ENCODE results near the gene ANGPT4.
"Not testable (repeated sequence)": the region's sequence is repeated elsewhere in the genome, so short reads cannot be mapped to it uniquely, and the experiment has no call there.

The ANGPT4 gene

DNA sequence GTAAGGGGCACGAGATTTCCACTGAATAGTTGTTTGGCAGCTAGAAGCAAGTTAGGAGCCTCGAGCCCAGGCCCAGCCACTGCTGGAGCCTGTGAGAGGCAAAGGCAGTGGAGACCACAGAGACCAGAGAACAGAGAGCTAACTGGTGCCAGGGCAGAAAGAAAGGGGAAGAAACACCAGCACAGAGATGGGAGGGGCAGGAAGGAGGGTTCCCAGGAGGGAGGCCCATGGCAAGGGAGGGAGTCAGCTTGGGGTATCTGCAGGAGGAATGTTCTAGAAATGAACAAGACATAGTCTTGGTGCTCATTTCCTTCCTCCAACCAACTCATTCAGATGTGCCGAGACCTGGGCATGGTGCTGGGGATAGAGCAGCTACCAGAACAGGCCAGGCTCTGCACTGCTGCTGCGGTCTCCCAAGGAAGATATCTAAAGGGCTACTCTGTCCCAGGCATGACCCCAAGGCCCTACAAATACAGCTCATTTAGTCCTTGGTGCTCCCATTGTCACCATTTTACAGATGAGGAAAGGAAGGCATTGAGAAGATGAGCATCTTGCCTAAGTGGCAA lies 10.7 kb downstream of the ANGPT4 start:
- DNase-seq: no peak

- DNase-seq: no peak
Measured at GRCh38 chr20:904039-904545, 12.0 kb downstream of the ANGPT4 start.

- not testable (repeated sequence) for DNase-seq
Measured at GRCh38 chr20:897436-897835, 18.7 kb downstream of the ANGPT4 start.

GRCh38 chr20:896501-897025 lies 19.6 kb downstream of the ANGPT4 start:
- no peak for DNase-seq

GRCh38 chr20:892371-892770 lies 23.8 kb downstream of the ANGPT4 start:
- DNase-seq: not testable (repeated sequence)

DNA sequence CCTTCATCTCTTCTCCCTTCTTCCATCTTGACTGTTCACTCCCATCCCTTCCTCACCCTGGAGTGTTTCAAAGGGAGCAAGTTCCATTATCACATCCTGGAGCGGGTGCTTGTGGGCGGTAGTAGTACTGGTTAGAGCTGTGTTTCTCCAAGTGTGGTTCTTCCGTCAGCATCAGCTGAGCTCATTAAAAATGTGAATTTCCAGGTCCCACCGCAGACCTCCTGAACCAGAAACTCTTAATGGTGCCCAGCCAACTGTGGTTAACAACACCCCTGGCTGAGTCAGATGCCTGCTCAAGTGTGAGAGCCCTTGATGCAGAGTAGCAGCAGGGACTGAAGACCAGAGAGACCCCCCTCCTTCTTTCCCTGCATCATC lies 24.4 kb downstream of the ANGPT4 start:
- DNase-seq: no peak

DNA sequence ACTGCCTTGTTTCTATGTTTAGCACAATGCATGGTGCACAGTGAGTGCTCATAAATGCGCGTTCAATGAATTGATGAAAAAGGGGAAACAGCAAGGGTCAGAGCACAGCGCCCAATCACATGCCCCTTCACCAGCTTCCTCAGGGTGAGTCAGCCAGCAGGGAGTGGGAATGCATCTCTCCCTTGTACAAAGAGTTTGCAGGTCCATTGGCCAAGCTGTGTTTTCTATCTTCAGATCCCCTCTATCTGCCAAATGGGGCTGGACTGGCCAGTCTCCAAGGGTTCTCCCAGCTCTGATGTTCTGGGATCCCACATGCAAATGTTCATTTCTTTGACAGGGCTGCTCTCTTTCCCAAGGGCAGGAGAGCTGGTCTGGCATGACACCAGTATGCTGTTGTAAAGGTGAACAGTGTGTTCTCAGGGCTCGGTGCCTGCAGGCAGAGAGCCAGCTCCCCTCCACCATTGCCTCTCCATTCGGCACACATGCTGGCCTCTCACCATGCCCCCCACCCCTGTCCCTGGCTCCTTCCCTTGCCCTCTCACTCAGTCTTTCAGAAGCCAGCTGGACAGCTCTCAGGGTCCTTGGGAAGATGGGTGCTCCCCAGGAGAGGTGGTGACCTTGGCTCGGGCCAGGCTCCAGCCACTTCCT lies 25.0 kb downstream of the ANGPT4 start:
- DNase-seq: no peak

DNA sequence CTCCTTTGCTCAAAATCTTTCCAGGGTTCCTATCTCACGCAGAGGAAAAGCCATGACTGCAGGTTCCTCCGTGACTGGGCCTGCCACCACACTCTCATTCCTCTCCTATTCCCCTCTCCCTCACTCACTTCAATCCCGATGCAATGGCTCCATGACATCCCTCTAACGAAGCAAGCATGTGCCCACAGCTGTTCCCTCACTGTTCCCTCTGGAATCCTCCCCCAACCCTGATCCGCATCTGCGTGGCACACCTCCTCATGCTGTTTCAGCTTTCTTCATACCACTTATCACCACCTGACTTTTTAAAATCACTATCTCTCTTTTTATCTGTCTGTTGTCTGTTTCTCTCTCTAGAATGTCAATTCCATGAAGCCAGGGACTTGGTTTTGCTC lies 25.5 kb downstream of the ANGPT4 start:
- DNase-seq: no peak

DNA sequence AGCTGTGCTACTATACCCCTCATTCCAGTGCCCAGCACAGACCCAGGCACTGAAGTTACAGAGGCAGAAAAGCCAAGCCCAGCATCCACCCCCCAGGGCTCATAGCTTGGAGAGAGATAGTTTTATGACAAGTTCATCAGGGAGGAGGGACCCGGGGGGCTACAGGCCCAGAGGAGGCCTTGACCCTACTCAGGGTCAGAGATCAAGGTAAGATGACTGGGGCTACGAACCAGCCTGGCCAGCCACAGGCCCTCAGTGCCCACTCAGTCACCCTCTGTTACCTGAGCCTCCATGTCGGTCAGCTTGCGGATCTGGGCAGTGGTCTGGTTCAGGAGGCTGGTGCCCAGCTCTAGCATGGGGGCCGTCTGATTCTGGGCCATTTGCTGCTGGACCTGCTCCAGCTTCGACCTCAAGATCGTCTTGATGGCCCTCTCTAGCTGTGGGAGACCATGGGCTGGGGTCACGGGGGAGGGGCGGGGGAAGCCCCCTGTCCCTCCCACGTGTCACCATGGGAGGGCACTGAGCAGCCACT lies 26.1 kb downstream of the ANGPT4 start:
- no peak for DNase-seq

- no peak for DNase-seq
Measured at GRCh38 chr20:889106-889505, 27.0 kb downstream of the ANGPT4 start.

- DNase-seq: no peak
Measured at GRCh38 chr20:888057-888456, 28.1 kb downstream of the ANGPT4 start.

DNA sequence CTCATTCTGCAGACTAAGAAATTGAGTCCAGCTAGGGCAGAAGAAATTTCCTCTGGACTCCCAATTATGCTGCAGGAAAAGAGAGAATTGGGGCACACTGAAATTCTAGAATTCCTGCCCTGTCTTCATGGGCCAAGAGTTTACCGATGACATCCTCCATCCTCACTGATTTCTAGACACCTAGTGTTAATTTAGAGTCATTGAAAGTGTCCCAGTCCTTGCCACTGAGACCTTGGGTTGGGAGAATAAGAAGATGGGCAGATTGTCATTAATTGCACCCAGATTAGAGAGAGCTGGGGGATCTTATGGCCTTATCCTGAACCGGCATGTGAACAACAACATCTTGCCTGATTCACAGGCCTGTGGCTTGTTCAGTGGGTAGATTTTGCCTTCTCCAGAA lies 29.0 kb downstream of the ANGPT4 start:
- DNase-seq: no peak

GRCh38 chr20:884983-885952 lies 30.9 kb downstream of the ANGPT4 start:
- DNase-seq: no peak

DNA sequence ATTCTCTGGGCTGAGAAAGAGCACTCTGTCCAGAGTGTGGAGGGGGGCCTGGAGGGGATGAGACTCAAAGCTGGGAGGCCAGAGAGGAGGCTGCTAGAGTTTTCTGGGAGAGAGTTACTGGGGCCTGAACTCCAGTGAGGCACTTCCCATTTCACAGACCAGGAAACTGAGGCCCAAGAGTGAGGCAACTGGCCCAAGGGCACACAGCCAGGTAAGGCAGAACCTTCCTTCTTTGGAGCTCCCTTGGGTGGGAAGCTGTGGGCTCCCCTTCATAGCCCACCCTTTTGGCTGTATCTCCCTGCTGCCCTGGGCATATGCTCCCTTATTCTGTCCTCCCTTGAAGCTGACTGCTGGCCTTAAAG lies 34.4 kb downstream of the ANGPT4 start:
- DNase-seq: no peak

- DNase-seq: peak; percentile 62 to 77
Measured at GRCh38 chr20:881051-881782, 34.9 kb downstream of the ANGPT4 start.

DNA sequence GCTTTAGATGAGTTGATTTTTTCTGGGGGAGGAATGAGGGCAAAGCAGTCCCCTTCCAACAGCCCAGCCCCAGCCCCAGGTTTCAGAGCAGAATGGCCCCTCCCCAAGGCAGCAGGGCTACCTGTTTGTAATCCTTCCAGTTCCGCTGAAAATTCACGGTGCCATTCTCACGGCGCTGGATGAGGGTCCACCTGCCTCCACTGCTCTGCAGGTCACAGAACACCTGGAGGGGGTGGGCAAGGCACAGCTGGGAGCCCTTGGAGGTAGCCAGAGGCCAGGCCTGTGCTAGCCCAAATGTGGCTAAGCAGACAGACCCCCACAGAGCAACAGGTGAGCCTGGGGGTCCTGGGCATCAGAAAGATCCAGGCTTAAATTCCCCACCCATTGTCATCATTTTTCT lies 36.5 kb downstream of the ANGPT4 start:
- no peak for DNase-seq

DNA sequence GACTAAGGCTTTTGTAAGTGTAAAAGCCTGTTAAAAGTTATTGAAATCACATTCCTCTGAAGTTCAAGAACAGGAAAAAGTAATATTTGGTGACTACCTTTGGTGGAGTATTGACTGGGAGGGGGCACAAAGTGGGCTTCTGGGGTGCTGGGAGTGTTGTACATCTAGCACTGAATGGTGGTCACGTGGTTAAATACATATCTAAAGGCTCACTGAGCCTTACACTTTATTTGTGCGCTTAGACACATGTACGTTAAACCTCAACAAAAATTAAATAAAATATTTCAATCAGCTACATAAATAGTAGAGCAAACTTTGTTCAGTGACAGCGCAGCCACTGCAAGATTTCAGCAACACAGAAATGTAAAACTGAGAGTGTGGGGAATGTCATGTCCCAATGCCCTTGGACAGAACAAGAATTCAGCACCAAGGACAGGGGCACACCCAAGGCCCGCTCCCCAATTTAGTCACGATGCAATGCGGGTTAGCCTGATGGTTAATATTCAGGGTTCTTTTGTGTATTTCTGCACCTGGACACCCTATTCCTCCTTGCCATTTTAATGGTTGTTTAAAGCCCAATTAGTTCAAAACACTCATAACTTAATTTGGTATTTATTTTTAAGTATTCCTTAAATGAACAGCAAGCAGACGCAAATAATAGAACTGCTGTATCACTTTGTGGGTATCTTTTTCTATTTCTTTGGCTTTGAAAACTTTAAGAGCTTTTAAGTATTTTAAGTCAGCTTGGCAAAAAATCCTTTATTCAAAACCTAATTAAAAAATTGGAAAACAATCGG lies 37.4 kb downstream of the ANGPT4 start:
- no peak for DNase-seq

- DNase-seq: no peak
Measured at GRCh38 chr20:877814-878213, 38.3 kb downstream of the ANGPT4 start.

- no peak for DNase-seq
Measured at GRCh38 chr20:875115-875514, 41.0 kb downstream of the ANGPT4 start.

GRCh38 chr20:873875-874607 lies 42.1 kb downstream of the ANGPT4 start:
- DNase-seq: no peak

Measured in SW 1271 (cell line).